Measurements from ENCODE around the gene TRPM6.
"Not testable (repeated sequence)": the region's sequence is repeated elsewhere in the genome, so short reads cannot be mapped to it uniquely, and the experiment has no call there.

TRPM6 gene, protein sequence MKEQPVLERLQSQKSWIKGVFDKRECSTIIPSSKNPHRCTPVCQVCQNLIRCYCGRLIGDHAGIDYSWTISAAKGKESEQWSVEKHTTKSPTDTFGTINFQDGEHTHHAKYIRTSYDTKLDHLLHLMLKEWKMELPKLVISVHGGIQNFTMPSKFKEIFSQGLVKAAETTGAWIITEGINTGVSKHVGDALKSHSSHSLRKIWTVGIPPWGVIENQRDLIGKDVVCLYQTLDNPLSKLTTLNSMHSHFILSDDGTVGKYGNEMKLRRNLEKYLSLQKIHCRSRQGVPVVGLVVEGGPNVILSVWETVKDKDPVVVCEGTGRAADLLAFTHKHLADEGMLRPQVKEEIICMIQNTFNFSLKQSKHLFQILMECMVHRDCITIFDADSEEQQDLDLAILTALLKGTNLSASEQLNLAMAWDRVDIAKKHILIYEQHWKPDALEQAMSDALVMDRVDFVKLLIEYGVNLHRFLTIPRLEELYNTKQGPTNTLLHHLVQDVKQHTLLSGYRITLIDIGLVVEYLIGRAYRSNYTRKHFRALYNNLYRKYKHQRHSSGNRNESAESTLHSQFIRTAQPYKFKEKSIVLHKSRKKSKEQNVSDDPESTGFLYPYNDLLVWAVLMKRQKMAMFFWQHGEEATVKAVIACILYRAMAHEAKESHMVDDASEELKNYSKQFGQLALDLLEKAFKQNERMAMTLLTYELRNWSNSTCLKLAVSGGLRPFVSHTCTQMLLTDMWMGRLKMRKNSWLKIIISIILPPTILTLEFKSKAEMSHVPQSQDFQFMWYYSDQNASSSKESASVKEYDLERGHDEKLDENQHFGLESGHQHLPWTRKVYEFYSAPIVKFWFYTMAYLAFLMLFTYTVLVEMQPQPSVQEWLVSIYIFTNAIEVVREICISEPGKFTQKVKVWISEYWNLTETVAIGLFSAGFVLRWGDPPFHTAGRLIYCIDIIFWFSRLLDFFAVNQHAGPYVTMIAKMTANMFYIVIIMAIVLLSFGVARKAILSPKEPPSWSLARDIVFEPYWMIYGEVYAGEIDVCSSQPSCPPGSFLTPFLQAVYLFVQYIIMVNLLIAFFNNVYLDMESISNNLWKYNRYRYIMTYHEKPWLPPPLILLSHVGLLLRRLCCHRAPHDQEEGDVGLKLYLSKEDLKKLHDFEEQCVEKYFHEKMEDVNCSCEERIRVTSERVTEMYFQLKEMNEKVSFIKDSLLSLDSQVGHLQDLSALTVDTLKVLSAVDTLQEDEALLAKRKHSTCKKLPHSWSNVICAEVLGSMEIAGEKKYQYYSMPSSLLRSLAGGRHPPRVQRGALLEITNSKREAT (N-terminal part only)

DNA sequence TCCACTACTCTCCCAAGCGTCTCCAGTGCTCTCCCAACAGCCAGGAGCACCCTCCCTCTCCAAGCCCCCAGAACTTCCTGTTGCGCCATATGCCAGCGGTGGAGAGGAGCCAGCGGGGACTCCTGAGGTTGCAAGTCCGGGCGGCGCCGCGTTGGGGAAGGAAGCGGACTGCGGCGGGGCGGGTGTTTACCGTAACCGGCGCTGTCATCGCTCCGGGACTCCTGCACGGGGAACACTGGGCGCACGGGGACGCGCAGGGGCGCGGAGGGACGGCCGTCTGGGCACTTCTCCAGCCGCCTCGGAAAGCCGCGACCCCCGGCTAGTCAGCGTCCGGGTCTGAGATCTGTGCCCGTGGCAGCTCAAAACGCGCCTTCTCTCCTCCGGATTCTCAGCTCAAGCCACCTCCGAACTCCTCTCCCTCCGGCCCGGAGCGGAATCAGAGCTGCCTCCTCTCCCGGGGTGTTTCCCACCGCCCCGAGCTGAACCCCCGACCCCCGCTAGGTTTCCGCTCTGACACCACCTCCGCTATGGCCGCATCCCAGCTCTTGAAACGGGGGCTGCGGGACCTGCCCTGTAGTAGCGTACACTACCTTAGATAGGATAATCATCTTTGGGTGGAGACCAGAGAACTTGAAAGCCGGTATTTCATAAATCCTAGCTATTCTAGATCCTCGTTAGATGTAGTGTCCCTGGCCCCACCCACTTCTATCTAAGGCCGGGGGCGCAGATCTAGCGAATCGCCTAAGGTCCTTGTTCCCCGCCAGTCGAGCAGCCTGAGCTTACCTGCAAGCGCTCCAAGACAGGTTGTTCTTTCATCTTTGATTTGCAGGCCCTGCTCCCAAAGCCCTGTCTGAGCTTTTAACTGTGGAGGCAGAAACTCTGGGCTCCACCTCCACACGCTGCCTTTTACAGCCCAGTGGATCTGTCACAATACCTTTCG is at the start of gene TRPM6:
Gene TRPM6, minus strand, starts transcription at position 881 of the 940 bp plus-strand sequence. Its CDS starts 65 bp downstream, at position 816.
- DNase-seq (ENCODE audit: low spot score), result peak; percentile 81

DNA sequence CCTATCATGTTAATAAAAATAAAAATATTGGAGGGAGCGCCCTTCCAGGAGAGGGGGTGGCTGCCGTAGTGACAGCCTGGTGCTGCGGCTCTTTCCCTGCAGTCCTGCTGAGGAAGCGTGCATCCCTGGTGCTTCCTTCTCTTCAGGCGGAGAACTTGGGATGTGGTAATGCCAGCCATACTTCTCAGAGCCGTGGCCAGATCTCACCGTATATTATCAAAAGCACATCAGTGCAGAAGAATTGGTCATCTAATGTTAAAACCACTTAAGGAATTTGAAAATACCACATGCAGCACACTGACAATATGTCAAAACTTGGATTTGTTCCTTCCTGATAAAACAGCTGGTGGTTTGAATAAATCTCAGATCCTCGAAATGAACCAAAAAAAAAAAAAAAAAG is 47.3 kb upstream of the TRPM6 start:
- peak; percentile 22 for DNase-seq (ENCODE audit: low spot score)

DNA sequence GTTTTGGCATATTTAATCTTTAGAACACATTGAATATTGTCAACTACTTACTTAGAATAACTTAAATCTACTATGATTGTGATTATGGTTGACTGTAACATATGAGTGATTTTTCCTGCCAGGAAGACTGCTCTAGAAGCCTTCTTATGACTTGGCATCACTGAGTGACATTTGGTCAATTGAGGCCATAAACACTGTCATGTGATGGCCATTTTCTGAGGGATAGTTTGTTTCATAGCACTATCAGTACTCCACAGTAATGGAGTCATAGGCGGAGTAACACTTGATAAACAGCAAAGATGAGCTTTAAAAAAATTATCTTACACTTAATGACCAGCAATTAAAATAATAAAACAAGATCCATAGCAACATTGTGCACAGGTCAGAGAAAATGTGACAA is 34.0 kb upstream of the TRPM6 start:
- DNase-seq (ENCODE audit: low spot score), result no peak

DNA sequence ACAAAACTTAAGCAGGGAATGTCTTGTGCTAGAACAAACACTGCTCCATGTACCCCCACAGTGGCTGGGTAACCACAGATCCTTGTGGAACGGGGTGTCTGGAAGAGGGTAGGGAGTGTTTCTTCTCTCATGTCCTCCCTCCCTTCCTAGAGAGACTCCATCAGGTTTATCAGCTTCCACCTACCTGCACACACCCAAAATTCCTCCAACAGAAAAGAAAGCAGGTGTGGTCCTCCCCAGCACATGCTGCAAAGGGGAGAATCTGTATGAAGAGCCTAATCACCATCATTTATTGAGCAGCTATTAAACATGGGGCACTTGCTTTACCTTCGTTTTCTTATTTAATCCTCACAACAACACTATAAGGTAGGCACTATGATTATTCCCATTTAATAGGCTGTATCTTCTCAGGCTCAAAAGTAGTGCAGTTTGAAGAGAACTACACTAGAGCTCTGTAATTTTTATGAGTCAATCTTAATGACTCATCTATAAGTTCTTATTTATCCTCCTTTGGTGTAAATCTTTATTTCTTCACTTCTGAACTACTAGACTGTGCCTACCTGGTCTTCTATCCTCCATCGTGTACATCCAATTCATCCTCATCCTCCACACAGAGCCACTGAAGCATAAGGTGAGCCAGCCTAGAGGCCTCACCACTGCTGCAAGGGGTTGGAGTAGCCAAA is 33.4 kb upstream of the TRPM6 start:
- DNase-seq (ENCODE audit: low spot score), result no peak

DNA sequence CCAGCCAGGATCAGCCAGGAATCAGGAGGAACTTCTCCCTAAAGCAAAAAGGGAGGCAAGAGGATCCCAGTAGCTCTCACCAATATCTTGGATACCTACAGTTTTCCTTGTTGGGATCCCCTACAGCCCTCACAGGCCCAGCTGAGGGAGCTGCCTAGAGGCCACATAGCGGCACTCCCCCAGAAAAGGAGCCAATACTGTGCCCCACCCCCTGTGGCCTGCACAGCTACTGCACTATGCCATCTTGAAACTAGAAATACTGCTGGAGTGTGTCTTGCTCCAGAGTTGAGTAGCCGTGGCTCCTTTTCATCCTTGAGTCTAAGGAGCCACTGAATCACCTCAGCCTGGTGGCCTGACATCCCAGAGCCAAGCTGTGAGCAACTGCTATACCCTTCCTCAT is 22.3 kb upstream of the TRPM6 start:
- DNase-seq (ENCODE audit: low spot score), result no peak

GRCh38 chr9:74908665-74909064 is 20.9 kb upstream of the TRPM6 start:
- no peak for DNase-seq (ENCODE audit: low spot score)

DNA sequence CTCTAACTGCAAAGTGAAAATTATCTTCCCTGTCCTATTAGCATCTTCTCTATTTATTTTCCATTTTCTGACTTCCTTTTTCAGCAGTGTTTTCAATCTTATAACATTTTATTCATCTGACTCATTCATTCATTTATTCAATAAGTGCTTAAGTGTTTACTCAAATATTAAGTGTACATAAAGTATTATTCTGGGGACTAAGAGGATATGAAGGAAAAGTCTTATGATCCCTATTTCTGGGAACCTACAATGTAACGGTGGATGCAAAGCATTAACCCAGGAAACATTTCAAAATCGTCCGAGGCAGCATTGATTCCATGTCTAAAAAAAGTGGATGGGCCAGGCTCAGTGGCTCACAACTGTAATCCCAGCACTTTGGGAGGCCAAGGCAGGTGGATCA is 19.4 kb upstream of the TRPM6 start:
- no peak for DNase-seq (ENCODE audit: low spot score)

GRCh38 chr9:74901001-74901400 is 13.3 kb upstream of the TRPM6 start:
- no peak for DNase-seq (ENCODE audit: low spot score)

DNA sequence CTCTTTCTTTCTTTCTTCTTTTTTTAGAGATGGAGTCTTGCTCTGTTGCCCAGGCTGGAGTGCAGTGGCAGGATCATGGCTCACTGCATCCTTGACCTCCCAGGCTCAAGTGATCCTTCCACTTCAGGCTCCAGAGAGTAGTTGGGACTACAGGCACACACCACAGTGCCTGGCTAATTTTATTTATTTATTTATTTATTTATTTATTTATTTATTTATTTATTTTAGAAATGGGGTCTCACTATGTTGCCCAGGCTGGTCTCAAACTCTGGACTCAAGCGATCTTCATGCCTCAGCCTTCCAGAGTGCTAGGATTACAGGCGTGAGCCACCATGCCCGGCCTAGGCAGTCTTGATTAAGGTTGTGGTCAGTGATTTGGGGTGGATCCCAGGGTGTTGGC is 728 bp upstream of the TRPM6 start:
- not testable (repeated sequence) for DNase-seq (ENCODE audit: low spot score)

- no peak for DNase-seq (ENCODE audit: low spot score)
Measured at GRCh38 chr9:74887981-74888370, 255 bp upstream of the TRPM6 start.

DNA sequence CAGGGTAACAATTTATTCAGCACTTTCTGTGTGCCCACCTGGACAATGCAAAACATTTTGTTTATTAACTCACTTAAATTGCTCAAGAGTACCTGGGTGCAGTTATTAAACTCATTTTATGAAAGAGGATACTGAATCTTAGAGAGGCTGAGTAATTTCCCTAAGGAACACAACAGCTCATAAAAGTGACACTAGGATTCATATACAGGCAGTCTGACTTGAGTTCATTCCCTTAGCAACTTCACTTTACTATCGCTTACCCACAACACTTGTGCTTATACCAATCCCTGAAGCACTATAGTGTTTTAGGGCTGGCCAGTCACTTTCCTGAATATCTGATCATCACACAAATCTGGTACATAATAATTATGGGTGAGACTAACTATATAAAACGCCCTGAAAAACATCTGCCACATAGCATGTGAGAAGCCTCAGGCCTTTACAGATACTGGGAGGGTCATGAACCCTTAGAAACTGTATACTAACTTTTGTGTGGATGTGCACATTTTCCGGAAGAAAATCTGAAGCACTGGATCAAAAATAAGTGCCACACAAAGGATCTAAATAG is 11.3 kb downstream of the TRPM6 start:
- no peak for DNase-seq (ENCODE audit: low spot score)

DNA sequence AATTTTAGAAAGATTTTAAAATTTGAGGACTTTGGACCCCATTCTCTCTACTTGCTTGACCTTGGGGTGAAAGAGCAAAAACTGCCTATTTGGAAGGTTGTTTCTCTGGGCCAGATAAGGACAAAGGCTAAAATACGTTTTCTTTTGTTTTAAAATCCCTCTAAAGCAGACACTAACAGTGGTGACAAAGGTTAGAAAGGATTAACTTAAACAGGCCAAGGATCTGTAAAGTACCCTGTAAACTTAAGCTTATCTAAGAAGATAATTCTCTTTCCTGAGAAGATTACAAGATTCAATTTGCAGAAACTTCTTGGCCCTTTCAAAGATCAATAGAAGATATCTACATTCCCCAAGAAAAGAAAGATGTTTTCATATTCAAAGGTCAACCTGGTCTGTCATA is 12.1 kb downstream of the TRPM6 start:
- DNase-seq (ENCODE audit: low spot score), result no peak

- DNase-seq (ENCODE audit: low spot score), result no peak
Measured at GRCh38 chr9:74874220-74874619, 13.5 kb downstream of the TRPM6 start.

DNA sequence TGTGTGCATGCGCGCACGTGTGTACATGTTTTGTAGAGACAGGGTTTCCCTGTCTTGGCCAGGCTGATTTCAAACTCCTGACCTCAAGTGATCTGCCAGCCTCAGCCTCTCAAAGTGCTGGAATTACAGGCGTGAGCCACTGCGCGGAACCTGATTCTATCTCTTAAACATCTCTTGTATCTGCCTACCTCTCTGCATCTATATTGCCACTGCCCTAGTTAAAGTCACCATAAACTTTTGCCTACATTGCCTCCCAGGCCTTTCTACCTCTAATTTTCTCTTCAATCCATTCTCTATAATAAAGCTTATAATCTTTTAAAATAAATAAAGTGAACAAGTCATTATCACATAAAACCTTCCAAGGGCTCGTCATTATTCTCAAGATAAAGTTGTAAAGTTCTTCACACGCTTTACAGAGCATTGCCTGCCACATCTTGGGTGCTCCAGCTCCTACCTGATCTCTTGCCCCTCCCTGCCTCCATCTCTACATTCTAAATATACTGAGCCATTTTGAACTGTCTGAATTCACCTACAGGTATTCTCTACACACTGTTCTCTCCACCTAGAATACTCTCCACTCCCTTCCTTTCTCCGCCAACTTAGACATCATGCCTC is 15.0 kb downstream of the TRPM6 start:
- DNase-seq (ENCODE audit: low spot score), result no peak

- DNase-seq (ENCODE audit: low spot score), result no peak
Measured at GRCh38 chr9:74867483-74867882, 20.2 kb downstream of the TRPM6 start.

GRCh38 chr9:74865177-74865576 is 22.5 kb downstream of the TRPM6 start:
- DNase-seq (ENCODE audit: low spot score), result no peak

GRCh38 chr9:74861773-74862474 is 25.8 kb downstream of the TRPM6 start:
- no peak for DNase-seq (ENCODE audit: low spot score)

- no peak for DNase-seq (ENCODE audit: low spot score)
Measured at GRCh38 chr9:74861071-74861470, 26.6 kb downstream of the TRPM6 start.

- DNase-seq (ENCODE audit: low spot score), result not testable (repeated sequence)
Measured at GRCh38 chr9:74860247-74860646, 27.5 kb downstream of the TRPM6 start.

All from GM03348 (cell line).